Muscle layer of duodenum (tissue), 2 donors: ENCODE results near the gene TRIOBP.
A peak's percentile ranks its signal among the peaks of the same experiment; 100 is the strongest.

Experiments used
- H3K27ac ChIP-seq: one replicate; pipeline ENCODE4 v1.7.0; 2013; ENCODE audit warnings: mild to moderate bottlenecking, low read length
- H3K27me3 ChIP-seq: one replicate; pipeline ENCODE4 v1.7.0; 2013; ENCODE audit warnings: low read depth, mild to moderate bottlenecking, control low read depth, low read length
- H3K36me3 ChIP-seq, 2 donors: one replicate each; pipeline ENCODE4 v1.7.0; 2013; ENCODE audit warnings: low read length in 2 of 2, control low read depth in 1 of 2, mild to moderate bottlenecking in 1 of 2; ENCODE audit not compliant: insufficient read depth in 2 of 2, control insufficient read depth in 1 of 2
- H3K4me1 ChIP-seq, 2 donors: one replicate each; pipeline ENCODE4 v1.7.0; 2013; ENCODE audit warnings: low read length in 2 of 2, mild to moderate bottlenecking in 2 of 2, control low read depth in 1 of 2, moderate library complexity in 1 of 2; ENCODE audit not compliant: insufficient read depth in 2 of 2, control insufficient read depth in 1 of 2
- H3K4me3 ChIP-seq, 2 donors: one replicate each; pipeline ENCODE4 v1.7.0; 2013; ENCODE audit warnings: low read length in 2 of 2, low read depth in 1 of 2, mild to moderate bottlenecking in 1 of 2
- H3K9me3 ChIP-seq, 2 donors: one replicate each; pipeline ENCODE4 v1.7.0; 2013; ENCODE audit warnings: low read length in 2 of 2, control low read depth in 1 of 2, mild to moderate bottlenecking in 1 of 2; ENCODE audit not compliant: control insufficient read depth in 1 of 2
- donor health status: healthy.

TRIOBP gene

DNA sequence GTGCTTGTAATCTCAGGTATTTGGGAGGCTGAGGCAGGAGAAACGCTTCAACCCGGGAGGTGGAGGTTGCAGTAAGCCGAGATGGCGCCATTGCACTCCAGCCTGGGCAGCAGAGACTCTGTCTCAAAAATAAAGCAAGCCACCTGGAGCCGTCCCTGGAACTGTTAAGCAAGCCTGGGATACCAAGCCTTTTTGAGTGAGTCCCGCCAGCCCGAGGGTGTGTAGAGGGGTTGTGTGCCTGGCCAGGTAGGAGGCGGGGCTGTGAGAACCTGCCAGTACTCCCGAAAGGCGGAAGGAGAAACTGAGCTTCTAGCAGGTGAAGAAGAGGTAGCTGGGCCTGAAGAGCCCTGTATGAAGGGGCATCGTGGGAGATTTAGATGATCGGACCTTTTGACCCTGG, 52.4 kb downstream of the TRIOBP start:
- no peaks in the 10 kb centered on the region for H3K27me3 ChIP-seq
- H3K9me3 ChIP-seq, result no peaks in the 10 kb centered on the region
- no peak overlapping the region for H3K27ac ChIP-seq
- no peaks in the 10 kb centered on the region for H3K36me3 ChIP-seq
- peaks cover 32 to 74% of the 10 kb centered on the region in 2 donors for H3K4me1 ChIP-seq
- H3K4me3 ChIP-seq, result no peak overlapping the region

- no peak overlapping the region for H3K4me3 ChIP-seq
- H3K4me1 ChIP-seq, result peaks cover 32 to 66% of the 10 kb centered on the region in 2 donors
- no peak overlapping the region for H3K27ac ChIP-seq
- no peaks in the 10 kb centered on the region for H3K9me3 ChIP-seq
- peaks cover 6 to 7% of the 10 kb centered on the region in 2 donors for H3K36me3 ChIP-seq
- H3K27me3 ChIP-seq, result no peaks in the 10 kb centered on the region
These were observed 53.2 kb downstream of the TRIOBP start for GRCh38 chr22:37749831-37750595.

GRCh38 chr22:37750596-37751162, 53.8 kb downstream of the TRIOBP start:
- H3K4me1 ChIP-seq, result peaks cover 27 to 62% of the 10 kb centered on the region in 2 donors

DNA sequence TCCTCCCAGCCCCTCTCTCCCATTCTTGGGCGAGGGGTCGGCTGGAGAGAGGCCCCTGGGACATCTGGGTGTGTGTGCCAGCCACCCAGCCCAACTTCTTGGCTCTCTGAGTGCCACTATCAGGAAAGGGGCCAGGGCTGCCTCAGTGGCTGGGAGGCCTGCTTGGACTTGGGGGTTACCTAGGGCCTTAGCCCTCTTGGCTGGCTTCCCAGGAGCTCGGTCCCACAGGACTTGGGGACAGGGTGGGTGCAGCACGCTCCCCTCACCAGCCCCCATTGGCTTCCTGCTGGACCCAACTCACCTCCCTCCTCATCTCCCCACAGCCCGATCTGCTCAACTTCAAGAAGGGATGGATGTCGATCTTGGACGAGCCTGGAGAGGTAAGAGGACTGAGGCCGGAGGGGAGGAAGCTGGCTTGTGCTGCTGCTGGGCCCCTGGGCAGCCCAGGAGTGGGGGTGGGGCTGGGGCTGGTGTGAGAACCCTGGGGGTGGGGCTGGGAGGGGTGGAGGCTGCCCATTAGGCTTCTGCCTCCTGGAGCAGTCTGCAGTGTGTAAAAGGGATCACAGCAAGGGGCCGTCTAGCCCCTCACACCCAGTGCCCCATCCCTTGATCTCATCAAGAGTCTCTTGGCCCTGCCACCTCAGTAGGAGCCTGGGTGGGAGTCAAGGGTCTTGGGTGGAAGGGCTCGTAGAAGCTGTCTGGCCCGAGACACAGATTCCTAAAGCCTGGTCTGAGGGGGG, 54.8 kb downstream of the TRIOBP start:
- Histone ChIP-seq H3K27ac (peak overlapping the region; percentile 75), H3K36me3 (peaks cover 22% of the 10 kb centered on the region in 2 donors), H3K4me1 (peaks cover 27 to 62% of the 10 kb centered on the region in 2 donors), H3K9me3 (no peaks in the 10 kb centered on the region), H3K4me3 (peak overlapping the region; percentile 15 to 16), H3K27me3 (no peaks in the 10 kb centered on the region)

More at GRCh38 chr22:37750596-37751162, 53.8 kb downstream of the TRIOBP start:
- no peak overlapping the region for H3K4me3 ChIP-seq
- H3K36me3 ChIP-seq, result peaks cover 13 to 14% of the 10 kb centered on the region in 2 donors
- H3K9me3 ChIP-seq, result no peaks in the 10 kb centered on the region
- no peak overlapping the region for H3K27ac ChIP-seq
- no peaks in the 10 kb centered on the region for H3K27me3 ChIP-seq

- Histone ChIP-seq H3K27ac (peak overlapping the region; percentile 75), H3K9me3 (no peaks in the 10 kb centered on the region), H3K4me1 (peaks cover 27 to 54% of the 10 kb centered on the region in 2 donors), H3K4me3 (peak overlapping the region; percentile 15 to 16), H3K36me3 (peaks cover 24 to 31% of the 10 kb centered on the region in 2 donors), H3K27me3 (no peaks in the 10 kb centered on the region)
These were observed 55.6 kb downstream of the TRIOBP start for GRCh38 chr22:37752189-37753087.

GRCh38 chr22:37753746-37754145, 56.9 kb downstream of the TRIOBP start:
- H3K9me3 ChIP-seq, result no peaks in the 10 kb centered on the region
- H3K36me3 ChIP-seq, result peaks cover 31 to 44% of the 10 kb centered on the region in 2 donors
- no peak overlapping the region for H3K27ac ChIP-seq
- H3K27me3 ChIP-seq, result no peaks in the 10 kb centered on the region
- H3K4me1 ChIP-seq, result peaks cover 18 to 41% of the 10 kb centered on the region in 2 donors
- H3K4me3 ChIP-seq, result no peak overlapping the region

- H3K4me1 ChIP-seq, result peaks cover 4 to 13% of the 10 kb centered on the region in 2 donors
- H3K36me3 ChIP-seq, result peaks cover 51 to 64% of the 10 kb centered on the region in 2 donors
- no peak overlapping the region for H3K27ac ChIP-seq
- no peaks in the 10 kb centered on the region for H3K27me3 ChIP-seq
- H3K4me3 ChIP-seq, result no peak overlapping the region
- no peaks in the 10 kb centered on the region for H3K9me3 ChIP-seq
These were observed 60.8 kb downstream of the TRIOBP start for GRCh38 chr22:37757663-37758062.

GRCh38 chr22:37758694-37759093, 61.8 kb downstream of the TRIOBP start:
- Histone ChIP-seq H3K4me1 (peaks cover 0 to 3% of the 10 kb centered on the region in 2 donors), H3K9me3 (no peaks in the 10 kb centered on the region), H3K4me3 (no peak overlapping the region), H3K36me3 (peaks cover 56 to 73% of the 10 kb centered on the region in 2 donors), H3K27me3 (no peaks in the 10 kb centered on the region), H3K27ac (no peak overlapping the region)

DNA sequence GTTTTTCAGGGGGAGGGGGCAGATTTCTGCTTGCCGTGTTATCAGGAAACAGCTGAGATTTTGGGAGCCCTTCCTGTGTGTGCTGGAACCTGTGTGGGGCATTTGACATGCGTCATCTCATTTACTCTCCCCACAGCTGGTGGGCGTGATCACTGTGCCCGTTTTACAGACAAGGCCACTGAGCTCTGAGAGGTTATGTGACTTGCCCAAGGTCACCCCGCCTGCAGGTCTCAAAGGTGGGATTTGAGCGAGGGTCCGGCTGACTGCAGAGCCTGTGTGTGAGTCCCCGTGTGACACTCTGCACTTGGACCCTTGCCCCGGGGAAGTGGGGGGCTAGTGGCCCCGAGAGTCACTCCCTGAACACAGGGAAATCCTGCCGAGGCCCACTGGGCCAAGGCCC, 62.4 kb downstream of the TRIOBP start:
- Histone ChIP-seq H3K36me3 (peaks cover 61 to 79% of the 10 kb centered on the region in 2 donors), H3K4me1 (no peaks in the 10 kb centered on the region), H3K4me3 (no peak overlapping the region), H3K9me3 (no peaks in the 10 kb centered on the region), H3K27me3 (no peaks in the 10 kb centered on the region), H3K27ac (no peak overlapping the region)

DNA sequence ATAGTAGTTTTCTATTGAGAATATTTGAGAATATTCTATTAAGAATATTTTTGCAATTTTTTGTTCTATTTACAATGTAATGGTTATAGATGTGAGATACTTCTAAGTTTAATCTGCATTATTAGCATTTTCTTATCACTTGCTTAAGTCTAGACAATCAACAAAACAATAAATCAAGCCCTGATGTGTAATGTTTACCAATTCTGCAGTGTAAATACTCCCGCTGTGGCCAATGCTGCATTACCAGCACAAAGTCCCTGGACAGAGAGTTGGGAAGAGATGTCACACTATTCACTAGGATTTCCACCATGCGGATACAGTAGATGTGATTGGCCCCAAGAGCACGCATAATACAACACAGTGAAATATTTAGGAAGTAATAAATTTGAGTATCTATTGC, 63.3 kb downstream of the TRIOBP start:
- Histone ChIP-seq H3K36me3 (peaks cover 56 to 77% of the 10 kb centered on the region in 2 donors), H3K4me3 (no peak overlapping the region), H3K9me3 (no peaks in the 10 kb centered on the region), H3K4me1 (peaks cover 0 to 5% of the 10 kb centered on the region in 2 donors), H3K27ac (no peak overlapping the region), H3K27me3 (no peaks in the 10 kb centered on the region)
